GM23338 (cell line): ENCODE results near the gene SH3GL3. TPM values are rescaled to one million over a fixed set of nuclear protein-coding genes. Genes with fewer than 3 reads are reported as not detected.

ENCODE experiments used
- ATAC-seq: fragments of 200-7000 bp; cut with Tn5 transposase; 3 replicates; pipeline ENCODE4 v1.9.1; 2020
- DNase-seq: peaks from one replicate; pipeline ENCODE4 v3.0.0-alpha.2; 2015; ENCODE audit warnings: low spot score
- H2AFZ ChIP-seq: fragments of 200-600 bp; sonication (generic); 2 replicates; pipeline ENCODE4 v1.8.0; 2016; ENCODE audit warnings: antibody characterized with exemption, mild to moderate bottlenecking, moderate library complexity
- H3F3A ChIP-seq: fragments of 200-600 bp; sonication (generic); replicated peaks from 2 replicates; pipeline ENCODE4 v1.8.0; 2017; ENCODE audit warnings: antibody characterized with exemption, mixed run types, low read depth
- H3K27ac ChIP-seq: fragments of 200-600 bp; sonication (generic); 2 replicates; pipeline ENCODE4 v1.6.1; 2016; ENCODE audit warnings: low read depth
- H3K27me3 ChIP-seq: fragments of 200-600 bp; sonication (generic); 2 replicates; pipeline ENCODE4 v1.8.0; 2016; ENCODE audit warnings: mild to moderate bottlenecking, mixed run types, moderate library complexity; ENCODE audit not compliant: insufficient read depth
- H3K36me3 ChIP-seq: fragments of 200-600 bp; sonication (generic); 2 replicates; pipeline ENCODE4 v1.8.0; 2016; ENCODE audit warnings: mild to moderate bottlenecking; ENCODE audit not compliant: insufficient read depth
- H3K4me1 ChIP-seq: fragments of 200-600 bp; sonication (generic); 2 replicates; pipeline ENCODE4 v1.8.0; 2016; ENCODE audit warnings: mild to moderate bottlenecking, moderate library complexity; ENCODE audit not compliant: insufficient read depth
- H3K4me2 ChIP-seq: fragments of 200-600 bp; sonication (generic); 2 replicates; pipeline ENCODE4 v1.7.1; 2017; ENCODE audit warnings: mixed run types
- H3K4me3 ChIP-seq: fragments of 200-600 bp; sonication (generic); 2 replicates; pipeline ENCODE4 v1.6.1; 2016; ENCODE audit warnings: mixed run types
- H3K79me2 ChIP-seq: fragments of 200-600 bp; sonication (generic); replicated peaks from 2 replicates; pipeline ENCODE4 v1.8.0; 2017; ENCODE audit warnings: mild to moderate bottlenecking; ENCODE audit not compliant: insufficient read depth
- H3K9me2 ChIP-seq: fragments of 200-600 bp; sonication (generic); 2 replicates; pipeline ENCODE4 v1.8.0; 2017; ENCODE audit not compliant: insufficient read depth
- H4K20me1 ChIP-seq: fragments of 200-600 bp; sonication (generic); replicated peaks from 2 replicates; pipeline ENCODE4 v1.8.0; 2017; ENCODE audit warnings: mild to moderate bottlenecking; ENCODE audit not compliant: insufficient read depth
- H3K27ac Mint-ChIP-seq: 2 replicates; pipeline ENCODE4 v1.8.0; 2020; ENCODE audit warnings: inconsistent platforms, mild to moderate bottlenecking, moderate library complexity, mixed read lengths
- H3K27me3 Mint-ChIP-seq: 3 replicates; pipeline ENCODE4 v1.8.0; 2022; ENCODE audit warnings: low read depth, mild to moderate bottlenecking, moderate library complexity, mixed read lengths, inconsistent platforms; ENCODE audit not compliant: insufficient read depth, poor library complexity
- H3K36me3 Mint-ChIP-seq: 3 replicates; pipeline ENCODE4 v1.8.0; 2021; ENCODE audit warnings: low read depth, mild to moderate bottlenecking, inconsistent platforms, moderate library complexity, mixed read lengths
- H3K4me1 Mint-ChIP-seq: 3 replicates; pipeline ENCODE4 v1.8.0; 2020; ENCODE audit warnings: mild to moderate bottlenecking, inconsistent platforms, mixed read lengths
- H3K4me3 Mint-ChIP-seq: 3 replicates; pipeline ENCODE4 v1.8.0; 2021; ENCODE audit warnings: moderate library complexity, mild to moderate bottlenecking, inconsistent platforms, mixed read lengths
- H3K9me3 Mint-ChIP-seq: 3 replicates; pipeline ENCODE4 v1.8.0; 2020; ENCODE audit warnings: moderate library complexity, mild to moderate bottlenecking, inconsistent platforms, mixed read lengths
- EZH2 ChIP-seq: fragments of 200-600 bp; sonication (generic); IDR thresholded peaks from one replicate; pipeline ENCODE4 v1.8.0; 2017; ENCODE audit warnings: antibody characterized with exemption, mild to moderate bottlenecking, low read depth; ENCODE audit not compliant: unreplicated experiment
- EZH2phosphoT487 ChIP-seq: fragments of 200-600 bp; sonication (generic); IDR thresholded peaks from one replicate; pipeline ENCODE4 v1.8.1; 2018; ENCODE audit warnings: antibody characterized with exemption; ENCODE audit not compliant: unreplicated experiment
- ZNF114 ChIP-seq: fragments of 250-450 bp; sonication (Bioruptor Pico); IDR thresholded peaks from 2 replicates; pipeline ENCODE4 v1.5.0; 2020; ENCODE audit warnings: mild to moderate bottlenecking, moderate library complexity
- polyA plus RNA-seq: library from polyadenylated mRNA; unstranded; fragments of >200 nt; fragmentation: Nextera tagmentation; extraction: Ambion mirVana; gene quantifications from 2 replicates; pipeline ENCODE4 v1.2.1, GENCODE V29; 2016
- total RNA-seq: library from RNA; depleted of rRNA; stranded (reverse); fragments of >200 nt; shearing (Covaris generic); gene quantifications from 2 replicates; pipeline ENCODE4 v1.2.3, GENCODE V29; 2014
- TF ChIP-seq, protein P1 (sequence below): fragments of 250-450 bp; sonication (Bioruptor Pico); IDR thresholded peaks from 2 replicates; pipeline ENCODE4 v1.5.0; 2020; ENCODE audit warnings: mild to moderate bottlenecking, moderate library complexity
- TF ChIP-seq, protein P2 (sequence below): IDR thresholded peaks from one replicate; pipeline ENCODE4 v1.6.1; 2018; ENCODE audit warnings: antibody characterized with exemption; ENCODE audit not compliant: unreplicated experiment
- TF ChIP-seq, protein P3 (sequence below), 2 experiments: fragments of 200-600 bp in 1 of 2; sonication (generic) in 1 of 2; conservative IDR thresholded peaks; 2 replicates each; pipeline versions ENCODE4 v1.5.1 to v1.6.1; 2016 to 2017; ENCODE audit warnings: antibody characterized with exemption in 2 of 2, low read depth in 2 of 2, mild to moderate bottlenecking in 2 of 2, moderate library complexity in 1 of 2

The SH3GL3 gene
- total and polyA plus RNA-seq, 2 experiments from 2014 or later, result 15.9 to 21.1 TPM

DNA sequence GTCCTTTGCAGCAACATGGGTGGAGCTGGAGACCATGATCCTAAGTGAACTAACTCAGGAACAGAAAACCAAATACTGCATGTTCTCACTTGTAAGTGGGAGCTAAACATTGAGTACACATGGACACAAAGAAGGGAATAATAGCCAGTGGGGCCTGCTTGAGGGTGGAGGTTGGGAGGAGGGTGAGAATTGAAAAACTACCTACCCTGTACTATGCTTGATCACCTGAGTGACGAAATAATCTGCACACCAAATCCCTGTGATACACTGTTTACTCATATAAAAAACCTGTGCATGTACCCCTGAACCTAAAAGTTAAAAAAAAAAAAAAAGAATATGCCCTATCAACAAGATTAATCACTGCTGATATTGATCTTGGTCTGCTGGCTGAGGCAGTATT lies 148.1 kb downstream of the SH3GL3 start:
- Mint-ChIP-seq H3K27me3 (peaks cover 5% of the 10 kb centered on the region), H3K4me1 (no peaks in the 10 kb centered on the region), H3K4me3 (no peak overlapping the region), H3K9me3 (peaks cover 5% of the 10 kb centered on the region; the same call in 2 of the 3 replicates), H3K27ac (no peak overlapping the region; the same call in 1 of the 2 replicates), H3K36me3 (peaks cover 19% of the 10 kb centered on the region; the same call in 2 of the 3 replicates)
- Histone ChIP-seq H3K27ac (no peak overlapping the region), H3K27me3 (no peaks in the 10 kb centered on the region), H3K36me3 (peaks cover 3% of the 10 kb centered on the region; the same call in 1 of the 2 replicates), H3F3A (no peaks in the 10 kb centered on the region), H3K9me2 (no peaks in the 10 kb centered on the region), H3K4me3 (no peak overlapping the region), H4K20me1 (no peaks in the 10 kb centered on the region), H3K4me1 (no peaks in the 10 kb centered on the region), H2AFZ (no peak overlapping the region), H3K79me2 (no peaks in the 10 kb centered on the region), H3K4me2 (no peak overlapping the region)
- DNase-seq (no peak), ATAC-seq (no peak)
- TF ChIP-seq EZH2phosphoT487, result no peak
- TF ChIP-seq, protein P1, sequence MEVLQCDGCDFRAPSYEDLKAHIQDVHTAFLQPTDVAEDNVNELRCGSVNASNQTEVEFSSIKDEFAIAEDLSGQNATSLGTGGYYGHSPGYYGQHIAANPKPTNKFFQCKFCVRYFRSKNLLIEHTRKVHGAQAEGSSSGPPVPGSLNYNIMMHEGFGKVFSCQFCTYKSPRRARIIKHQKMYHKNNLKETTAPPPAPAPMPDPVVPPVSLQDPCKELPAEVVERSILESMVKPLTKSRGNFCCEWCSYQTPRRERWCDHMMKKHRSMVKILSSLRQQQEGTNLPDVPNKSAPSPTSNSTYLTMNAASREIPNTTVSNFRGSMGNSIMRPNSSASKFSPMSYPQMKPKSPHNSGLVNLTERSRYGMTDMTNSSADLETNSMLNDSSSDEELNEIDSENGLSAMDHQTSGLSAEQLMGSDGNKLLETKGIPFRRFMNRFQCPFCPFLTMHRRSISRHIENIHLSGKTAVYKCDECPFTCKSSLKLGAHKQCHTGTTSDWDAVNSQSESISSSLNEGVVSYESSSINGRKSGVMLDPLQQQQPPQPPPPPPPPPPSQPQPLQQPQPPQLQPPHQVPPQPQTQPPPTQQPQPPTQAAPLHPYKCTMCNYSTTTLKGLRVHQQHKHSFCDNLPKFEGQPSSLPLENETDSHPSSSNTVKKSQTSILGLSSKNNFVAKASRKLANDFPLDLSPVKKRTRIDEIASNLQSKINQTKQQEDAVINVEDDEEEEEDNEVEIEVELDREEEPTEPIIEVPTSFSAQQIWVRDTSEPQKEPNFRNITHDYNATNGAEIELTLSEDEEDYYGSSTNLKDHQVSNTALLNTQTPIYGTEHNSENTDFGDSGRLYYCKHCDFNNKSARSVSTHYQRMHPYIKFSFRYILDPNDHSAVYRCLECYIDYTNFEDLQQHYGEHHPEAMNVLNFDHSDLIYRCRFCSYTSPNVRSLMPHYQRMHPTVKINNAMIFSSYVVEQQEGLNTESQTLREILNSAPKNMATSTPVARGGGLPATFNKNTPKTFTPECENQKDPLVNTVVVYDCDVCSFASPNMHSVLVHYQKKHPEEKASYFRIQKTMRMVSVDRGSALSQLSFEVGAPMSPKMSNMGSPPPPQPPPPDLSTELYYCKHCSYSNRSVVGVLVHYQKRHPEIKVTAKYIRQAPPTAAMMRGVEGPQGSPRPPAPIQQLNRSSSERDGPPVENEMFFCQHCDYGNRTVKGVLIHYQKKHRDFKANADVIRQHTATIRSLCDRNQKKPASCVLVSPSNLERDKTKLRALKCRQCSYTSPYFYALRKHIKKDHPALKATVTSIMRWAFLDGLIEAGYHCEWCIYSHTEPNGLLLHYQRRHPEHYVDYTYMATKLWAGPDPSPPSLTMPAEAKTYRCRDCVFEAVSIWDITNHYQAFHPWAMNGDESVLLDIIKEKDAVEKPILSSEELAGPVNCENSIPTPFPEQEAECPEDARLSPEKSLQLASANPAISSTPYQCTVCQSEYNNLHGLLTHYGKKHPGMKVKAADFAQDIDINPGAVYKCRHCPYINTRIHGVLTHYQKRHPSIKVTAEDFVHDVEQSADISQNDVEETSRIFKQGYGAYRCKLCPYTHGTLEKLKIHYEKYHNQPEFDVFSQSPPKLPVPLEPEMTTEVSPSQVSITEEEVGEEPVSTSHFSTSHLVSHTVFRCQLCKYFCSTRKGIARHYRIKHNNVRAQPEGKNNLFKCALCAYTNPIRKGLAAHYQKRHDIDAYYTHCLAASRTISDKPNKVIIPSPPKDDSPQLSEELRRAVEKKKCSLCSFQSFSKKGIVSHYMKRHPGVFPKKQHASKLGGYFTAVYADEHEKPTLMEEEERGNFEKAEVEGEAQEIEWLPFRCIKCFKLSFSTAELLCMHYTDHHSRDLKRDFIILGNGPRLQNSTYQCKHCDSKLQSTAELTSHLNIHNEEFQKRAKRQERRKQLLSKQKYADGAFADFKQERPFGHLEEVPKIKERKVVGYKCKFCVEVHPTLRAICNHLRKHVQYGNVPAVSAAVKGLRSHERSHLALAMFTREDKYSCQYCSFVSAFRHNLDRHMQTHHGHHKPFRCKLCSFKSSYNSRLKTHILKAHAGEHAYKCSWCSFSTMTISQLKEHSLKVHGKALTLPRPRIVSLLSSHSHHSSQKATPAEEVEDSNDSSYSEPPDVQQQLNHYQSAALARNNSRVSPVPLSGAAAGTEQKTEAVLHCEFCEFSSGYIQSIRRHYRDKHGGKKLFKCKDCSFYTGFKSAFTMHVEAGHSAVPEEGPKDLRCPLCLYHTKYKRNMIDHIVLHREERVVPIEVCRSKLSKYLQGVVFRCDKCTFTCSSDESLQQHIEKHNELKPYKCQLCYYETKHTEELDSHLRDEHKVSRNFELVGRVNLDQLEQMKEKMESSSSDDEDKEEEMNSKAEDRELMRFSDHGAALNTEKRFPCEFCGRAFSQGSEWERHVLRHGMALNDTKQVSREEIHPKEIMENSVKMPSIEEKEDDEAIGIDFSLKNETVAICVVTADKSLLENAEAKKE (CRISPR knock-in tag), result no peak
- TF ChIP-seq, protein P2, sequence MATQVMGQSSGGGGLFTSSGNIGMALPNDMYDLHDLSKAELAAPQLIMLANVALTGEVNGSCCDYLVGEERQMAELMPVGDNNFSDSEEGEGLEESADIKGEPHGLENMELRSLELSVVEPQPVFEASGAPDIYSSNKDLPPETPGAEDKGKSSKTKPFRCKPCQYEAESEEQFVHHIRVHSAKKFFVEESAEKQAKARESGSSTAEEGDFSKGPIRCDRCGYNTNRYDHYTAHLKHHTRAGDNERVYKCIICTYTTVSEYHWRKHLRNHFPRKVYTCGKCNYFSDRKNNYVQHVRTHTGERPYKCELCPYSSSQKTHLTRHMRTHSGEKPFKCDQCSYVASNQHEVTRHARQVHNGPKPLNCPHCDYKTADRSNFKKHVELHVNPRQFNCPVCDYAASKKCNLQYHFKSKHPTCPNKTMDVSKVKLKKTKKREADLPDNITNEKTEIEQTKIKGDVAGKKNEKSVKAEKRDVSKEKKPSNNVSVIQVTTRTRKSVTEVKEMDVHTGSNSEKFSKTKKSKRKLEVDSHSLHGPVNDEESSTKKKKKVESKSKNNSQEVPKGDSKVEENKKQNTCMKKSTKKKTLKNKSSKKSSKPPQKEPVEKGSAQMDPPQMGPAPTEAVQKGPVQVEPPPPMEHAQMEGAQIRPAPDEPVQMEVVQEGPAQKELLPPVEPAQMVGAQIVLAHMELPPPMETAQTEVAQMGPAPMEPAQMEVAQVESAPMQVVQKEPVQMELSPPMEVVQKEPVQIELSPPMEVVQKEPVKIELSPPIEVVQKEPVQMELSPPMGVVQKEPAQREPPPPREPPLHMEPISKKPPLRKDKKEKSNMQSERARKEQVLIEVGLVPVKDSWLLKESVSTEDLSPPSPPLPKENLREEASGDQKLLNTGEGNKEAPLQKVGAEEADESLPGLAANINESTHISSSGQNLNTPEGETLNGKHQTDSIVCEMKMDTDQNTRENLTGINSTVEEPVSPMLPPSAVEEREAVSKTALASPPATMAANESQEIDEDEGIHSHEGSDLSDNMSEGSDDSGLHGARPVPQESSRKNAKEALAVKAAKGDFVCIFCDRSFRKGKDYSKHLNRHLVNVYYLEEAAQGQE, result no peak
- no peak for TF ChIP-seq ZNF114 (CRISPR knock-in tag)
- TF ChIP-seq, protein P3, sequence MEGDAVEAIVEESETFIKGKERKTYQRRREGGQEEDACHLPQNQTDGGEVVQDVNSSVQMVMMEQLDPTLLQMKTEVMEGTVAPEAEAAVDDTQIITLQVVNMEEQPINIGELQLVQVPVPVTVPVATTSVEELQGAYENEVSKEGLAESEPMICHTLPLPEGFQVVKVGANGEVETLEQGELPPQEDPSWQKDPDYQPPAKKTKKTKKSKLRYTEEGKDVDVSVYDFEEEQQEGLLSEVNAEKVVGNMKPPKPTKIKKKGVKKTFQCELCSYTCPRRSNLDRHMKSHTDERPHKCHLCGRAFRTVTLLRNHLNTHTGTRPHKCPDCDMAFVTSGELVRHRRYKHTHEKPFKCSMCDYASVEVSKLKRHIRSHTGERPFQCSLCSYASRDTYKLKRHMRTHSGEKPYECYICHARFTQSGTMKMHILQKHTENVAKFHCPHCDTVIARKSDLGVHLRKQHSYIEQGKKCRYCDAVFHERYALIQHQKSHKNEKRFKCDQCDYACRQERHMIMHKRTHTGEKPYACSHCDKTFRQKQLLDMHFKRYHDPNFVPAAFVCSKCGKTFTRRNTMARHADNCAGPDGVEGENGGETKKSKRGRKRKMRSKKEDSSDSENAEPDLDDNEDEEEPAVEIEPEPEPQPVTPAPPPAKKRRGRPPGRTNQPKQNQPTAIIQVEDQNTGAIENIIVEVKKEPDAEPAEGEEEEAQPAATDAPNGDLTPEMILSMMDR (conservative IDR thresholded peaks at IDR 0.05; ENCODE audit: low read depth in 2 of 2), result no peak
- TF ChIP-seq EZH2, result no peak
